NCI-H1105 treated with DMSO at 0.1 percent for 48 hours (cell line): Measurements from ENCODE around the gene ASB14.

Experiments
- DNase-seq: peaks from one replicate; lab custom pipeline; 2025; lab: John Stamatoyannopoulos, UW

The ASB14 gene

DNA sequence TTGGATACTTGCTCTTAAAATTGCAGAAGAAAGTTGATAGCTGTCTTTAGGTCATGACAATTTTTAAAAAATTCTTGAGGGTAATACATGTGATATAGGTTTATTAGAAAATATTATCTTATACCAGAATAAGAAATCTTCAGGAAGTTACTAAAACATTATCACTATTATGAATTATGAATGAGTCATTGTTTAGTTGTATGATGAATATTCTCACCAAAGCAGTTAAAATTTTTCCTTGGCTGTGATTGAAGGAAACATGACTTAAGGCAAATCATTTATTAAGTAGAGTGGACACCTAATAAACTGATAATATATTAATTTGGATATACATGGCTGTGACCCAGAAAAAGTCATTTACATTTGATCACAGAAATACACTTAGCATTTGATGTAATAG lies 34.8 kb downstream of the ASB14 start:
- DNase-seq: no peak

- no peak for DNase-seq
Observed at GRCh38 chr3:57256844-57257243, 35.6 kb downstream of the ASB14 start.

GRCh38 chr3:57252404-57252803 lies 40.1 kb downstream of the ASB14 start:
- DNase-seq: no peak

- no peak for DNase-seq
Observed at GRCh38 chr3:57244946-57245345, 47.5 kb downstream of the ASB14 start.

DNA sequence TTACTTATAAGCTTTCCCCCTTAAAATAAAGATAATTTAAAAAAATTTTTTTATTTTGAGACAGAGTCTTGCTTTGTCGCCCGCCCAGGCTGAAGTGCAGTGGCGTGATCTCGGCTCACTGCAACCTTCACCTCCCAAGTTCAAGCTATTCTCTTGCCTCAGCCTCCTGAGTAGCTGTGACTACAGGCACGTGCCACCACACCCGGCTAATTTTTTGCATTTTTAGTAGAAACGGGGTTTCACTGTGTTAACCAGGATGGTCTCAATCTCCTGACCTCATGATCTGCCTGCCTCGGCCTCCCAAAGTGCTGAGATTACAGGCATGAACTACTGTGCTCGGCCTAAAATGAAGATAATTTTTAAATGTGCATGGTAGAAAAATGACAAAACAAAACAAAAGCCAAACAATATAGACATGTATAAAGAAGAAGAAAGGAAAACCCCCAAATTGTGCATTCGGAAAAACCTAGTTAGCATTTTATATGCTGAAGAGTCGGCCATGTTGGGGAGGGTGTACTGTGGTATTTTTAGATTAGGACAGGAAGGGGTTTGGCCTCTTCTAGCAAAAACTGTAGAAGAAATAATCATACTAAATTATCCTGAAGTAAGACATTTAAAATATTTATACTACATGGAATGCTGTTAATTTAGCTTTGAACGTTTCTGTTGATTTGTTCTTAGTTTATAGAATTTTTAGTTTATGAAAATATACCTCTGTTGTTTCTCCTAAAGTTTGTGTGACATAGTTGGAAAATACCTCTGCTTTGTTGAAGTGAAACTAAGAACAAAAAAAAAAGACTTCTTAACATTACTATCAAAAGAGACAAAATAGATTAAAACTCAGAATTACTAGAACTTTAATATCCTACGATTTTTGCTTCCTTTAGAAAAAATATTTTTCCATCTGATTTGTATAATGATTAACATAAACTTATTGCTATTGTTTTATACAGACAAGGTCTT lies 57.6 kb downstream of the ASB14 start:
- DNase-seq: no peak

- DNase-seq: no peak
Observed at GRCh38 chr3:57233799-57234198, 58.7 kb downstream of the ASB14 start.

- DNase-seq: no peak
Observed at GRCh38 chr3:57230006-57230405, 62.5 kb downstream of the ASB14 start.

GRCh38 chr3:57227930-57228751 lies 64.3 kb downstream of the ASB14 start:
- peak; percentile 34 for DNase-seq

GRCh38 chr3:57227204-57227929 lies 65.1 kb downstream of the ASB14 start, which contains the start of gene APPL1:
APPL1 (plus strand) TSS chr3:57227729; CDS start chr3:57227884, 155 bp downstream.
- peak; percentile 73 for DNase-seq

GRCh38 chr3:57226176-57226575 lies 66.3 kb downstream of the ASB14 start:
- DNase-seq: no peak

DNA sequence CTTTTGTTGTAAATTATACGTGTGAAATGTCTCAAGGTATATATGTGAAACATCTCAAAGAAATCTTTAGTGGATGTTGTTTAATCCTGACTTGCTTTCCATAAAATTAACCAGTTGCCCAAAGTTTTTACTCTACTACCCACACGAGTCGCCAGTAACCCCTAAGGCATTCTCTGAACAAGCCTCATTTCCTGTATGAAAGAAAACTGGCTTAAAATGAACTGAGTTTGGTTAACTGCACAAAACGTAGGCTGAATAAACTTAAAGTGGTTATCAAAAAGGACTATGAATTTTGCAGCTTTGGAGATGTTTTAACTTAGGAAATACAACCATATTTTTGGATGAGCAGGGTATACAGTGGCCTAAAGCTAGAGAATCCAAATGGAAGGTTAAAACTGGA lies 67.6 kb downstream of the ASB14 start:
- DNase-seq: no peak

GRCh38 chr3:57221883-57222282 lies 70.6 kb downstream of the ASB14 start:
- DNase-seq: peak; percentile 20
